Glutamatergic neuron (in vitro differentiated cells): ENCODE measurements around the gene MTX2. TPM values are rescaled to one million over a fixed set of nuclear protein-coding genes. Genes with fewer than 3 reads are reported as not detected.

Source experiments
- DNase-seq: peaks from one replicate; pipeline ENCODE4 v3.0.0; 2022
- H3K27ac Mint-ChIP-seq: one replicate; pipeline ENCODE4 v1.8.0; 2020; ENCODE audit warnings: mild to moderate bottlenecking, mixed read lengths, inconsistent platforms; ENCODE audit not compliant: unreplicated experiment
- H3K27me3 Mint-ChIP-seq: one replicate; pipeline ENCODE4 v1.8.0; 2020; ENCODE audit warnings: mild to moderate bottlenecking, moderate library complexity, mixed read lengths, inconsistent platforms; ENCODE audit not compliant: unreplicated experiment
- H3K36me3 Mint-ChIP-seq: one replicate; pipeline ENCODE4 v1.8.0; 2020; ENCODE audit warnings: mild to moderate bottlenecking, mixed read lengths, inconsistent platforms; ENCODE audit not compliant: unreplicated experiment
- H3K4me1 Mint-ChIP-seq: one replicate; pipeline ENCODE4 v1.8.0; 2020; ENCODE audit warnings: mild to moderate bottlenecking, low read depth, mixed read lengths, inconsistent platforms; ENCODE audit not compliant: unreplicated experiment
- H3K4me3 Mint-ChIP-seq: one replicate; pipeline ENCODE4 v1.8.0; 2020; ENCODE audit warnings: mild to moderate bottlenecking, mixed read lengths, inconsistent platforms; ENCODE audit not compliant: unreplicated experiment
- H3K9me3 Mint-ChIP-seq: one replicate; pipeline ENCODE4 v1.8.0; 2020; ENCODE audit warnings: mild to moderate bottlenecking, moderate library complexity, mixed read lengths, inconsistent platforms; ENCODE audit not compliant: unreplicated experiment
- CTCF ChIP-seq: fragments of 200-600 bp; sonication (generic); IDR thresholded peaks from one replicate; pipeline ENCODE4 v1.5.0; 2021; ENCODE audit not compliant: partially characterized antibody, unreplicated experiment
- total RNA-seq: library from RNA; stranded (reverse); fragmentation: NEBNext Ultra II Directional; extraction: Animal tissue kit (Norgen Biotek cat#: 25700); gene quantifications from one replicate; pipeline ENCODE4 v1.2.1, GENCODE V29; 2021; ENCODE audit not compliant: unreplicated experiment

MTX2 gene
- total RNA-seq, 1 donor from 2014 or later: 35.7 TPM

DNA sequence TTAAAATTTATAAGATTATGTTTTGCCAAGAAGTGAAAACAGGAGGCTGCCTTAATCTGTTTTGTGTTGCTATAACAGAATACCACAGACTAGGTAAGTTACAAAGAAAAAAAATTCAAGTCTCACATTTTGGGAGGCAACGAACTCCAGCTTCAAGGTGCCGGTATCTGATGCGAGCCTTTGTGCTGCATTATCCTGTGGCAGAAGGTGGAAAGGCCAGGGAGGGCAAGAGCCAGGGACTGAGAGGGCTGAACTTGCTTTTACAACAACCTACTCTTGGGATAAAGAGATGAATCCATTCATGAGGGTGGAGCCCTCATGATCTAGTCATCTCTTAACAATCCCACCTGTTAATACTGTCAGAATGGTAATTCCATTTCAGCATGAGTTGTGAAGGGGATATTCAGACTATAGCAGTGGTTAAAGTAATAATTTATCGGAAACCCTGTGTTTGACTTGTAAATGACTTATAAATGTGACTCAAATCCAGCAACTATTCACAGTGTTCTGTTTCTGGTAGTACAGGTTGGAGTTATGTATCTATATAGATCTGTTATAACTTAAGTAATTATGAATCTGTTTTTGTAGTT is 3.7 kb downstream of the MTX2 start:
- no peaks in the 10 kb centered on the region for H3K4me1 Mint-ChIP-seq
- no peak overlapping the region for H3K27ac Mint-ChIP-seq
- TF ChIP-seq CTCF: no peak
- peaks cover 3% of the 10 kb centered on the region for H3K9me3 Mint-ChIP-seq
- no peak overlapping the region for H3K4me3 Mint-ChIP-seq
- no peaks in the 10 kb centered on the region for H3K36me3 Mint-ChIP-seq
- DNase-seq: no peak
- H3K27me3 Mint-ChIP-seq: no peaks in the 10 kb centered on the region

- no peak for TF ChIP-seq CTCF
- DNase-seq: no peak
- H3K27ac Mint-ChIP-seq: no peak overlapping the region
- no peaks in the 10 kb centered on the region for H3K36me3 Mint-ChIP-seq
- peaks cover 2% of the 10 kb centered on the region for H3K9me3 Mint-ChIP-seq
- no peak overlapping the region for H3K4me3 Mint-ChIP-seq
- H3K4me1 Mint-ChIP-seq: no peaks in the 10 kb centered on the region
- H3K27me3 Mint-ChIP-seq: no peaks in the 10 kb centered on the region
These were observed 9.7 kb downstream of the MTX2 start for GRCh38 chr2:176278927-176279326.

DNA sequence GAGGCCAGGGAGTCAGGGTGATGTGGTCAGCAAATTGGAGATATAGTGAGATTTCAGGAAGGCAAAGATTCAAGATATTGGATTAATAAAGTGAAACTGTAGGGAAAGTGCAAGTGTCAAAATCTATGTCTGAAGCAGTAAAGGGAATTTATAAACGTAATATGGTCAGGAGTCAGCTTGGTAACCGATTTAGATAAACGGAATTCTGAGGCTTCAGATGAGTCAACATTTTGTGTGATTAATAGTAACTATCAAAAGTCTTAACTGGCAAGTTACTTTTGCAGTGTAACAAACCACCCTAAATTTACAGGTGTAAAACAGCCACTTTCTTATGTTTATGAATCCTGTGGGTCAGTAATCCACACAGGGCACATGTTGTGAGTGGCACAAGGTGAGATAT is 10.9 kb downstream of the MTX2 start:
- no peak for TF ChIP-seq CTCF
- Mint-ChIP-seq H3K4me3 (no peak overlapping the region), H3K4me1 (peaks cover 3% of the 10 kb centered on the region), H3K27me3 (no peaks in the 10 kb centered on the region), H3K27ac (no peak overlapping the region), H3K36me3 (no peaks in the 10 kb centered on the region), H3K9me3 (peaks cover 2% of the 10 kb centered on the region)
- DNase-seq: no peak

DNA sequence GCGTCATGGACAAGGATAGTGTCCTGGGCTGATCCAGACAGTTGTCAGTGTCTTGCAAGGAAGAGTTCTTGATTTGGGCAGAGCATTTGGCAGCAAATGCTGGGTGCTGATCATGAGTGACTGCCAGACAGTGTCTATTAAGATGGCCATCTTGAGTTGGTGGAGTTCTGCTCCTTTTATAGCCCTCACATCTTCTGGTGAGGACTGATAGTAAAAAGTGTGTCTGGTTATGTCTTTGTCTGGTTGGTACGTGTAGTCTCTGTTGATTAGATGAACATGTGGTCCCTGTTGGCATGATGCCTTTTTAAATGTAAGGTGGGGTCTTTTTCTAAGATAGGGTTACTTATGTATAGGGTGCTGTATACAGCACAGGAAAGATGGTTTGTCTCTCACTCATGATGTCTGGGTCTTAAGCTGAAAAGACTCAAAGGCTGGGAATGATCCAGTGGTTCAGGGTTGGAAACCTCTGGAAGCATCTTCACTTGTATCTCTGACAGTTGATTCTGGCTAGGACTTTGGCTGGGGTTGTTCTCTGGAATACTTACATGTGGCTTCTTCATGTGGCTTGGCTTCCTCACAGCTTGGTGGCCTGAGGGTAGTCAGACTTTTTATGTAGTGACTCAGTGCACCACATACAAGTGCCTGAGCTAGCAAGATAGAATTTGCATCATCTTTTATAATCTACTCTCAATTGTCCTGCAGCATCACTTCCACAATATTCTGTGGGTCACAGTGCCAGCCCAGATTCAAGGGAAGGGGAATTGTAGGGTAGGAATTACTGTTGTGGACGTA is 11.8 kb downstream of the MTX2 start:
- Mint-ChIP-seq H3K4me3 (no peak overlapping the region), H3K27ac (no peak overlapping the region), H3K36me3 (no peaks in the 10 kb centered on the region), H3K4me1 (peaks cover 3% of the 10 kb centered on the region), H3K27me3 (no peaks in the 10 kb centered on the region), H3K9me3 (peaks cover 2% of the 10 kb centered on the region)
- no peak for DNase-seq
- TF ChIP-seq CTCF: no peak

GRCh38 chr2:176283291-176284068 is 14.2 kb downstream of the MTX2 start:
- no peak overlapping the region for H3K27ac Mint-ChIP-seq
- no peak overlapping the region for H3K4me3 Mint-ChIP-seq

More at GRCh38 chr2:176283291-176284068, 14.2 kb downstream of the MTX2 start:
- Mint-ChIP-seq H3K36me3 (no peaks in the 10 kb centered on the region), H3K27me3 (no peaks in the 10 kb centered on the region), H3K9me3 (peaks cover 2% of the 10 kb centered on the region), H3K4me1 (peaks cover 3% of the 10 kb centered on the region)
- no peak for TF ChIP-seq CTCF
- DNase-seq: no peak
